GM19035 (cell line): ENCODE data around the gene FBXW11.
"Not testable (repeated sequence)": the region's sequence is repeated elsewhere in the genome, so short reads cannot be mapped to it uniquely, and the experiment has no call there.

Source experiments
- ATAC-seq: cut with Tn5 transposase; IDR thresholded peaks from one replicate; pipeline ENCODE4 v1.9.1; 2021; ENCODE audit not compliant: unreplicated experiment

Gene FBXW11

GRCh38 chr5:171986772-171987171 lies 19.7 kb downstream of the FBXW11 start:
- ATAC-seq, result no peak

DNA sequence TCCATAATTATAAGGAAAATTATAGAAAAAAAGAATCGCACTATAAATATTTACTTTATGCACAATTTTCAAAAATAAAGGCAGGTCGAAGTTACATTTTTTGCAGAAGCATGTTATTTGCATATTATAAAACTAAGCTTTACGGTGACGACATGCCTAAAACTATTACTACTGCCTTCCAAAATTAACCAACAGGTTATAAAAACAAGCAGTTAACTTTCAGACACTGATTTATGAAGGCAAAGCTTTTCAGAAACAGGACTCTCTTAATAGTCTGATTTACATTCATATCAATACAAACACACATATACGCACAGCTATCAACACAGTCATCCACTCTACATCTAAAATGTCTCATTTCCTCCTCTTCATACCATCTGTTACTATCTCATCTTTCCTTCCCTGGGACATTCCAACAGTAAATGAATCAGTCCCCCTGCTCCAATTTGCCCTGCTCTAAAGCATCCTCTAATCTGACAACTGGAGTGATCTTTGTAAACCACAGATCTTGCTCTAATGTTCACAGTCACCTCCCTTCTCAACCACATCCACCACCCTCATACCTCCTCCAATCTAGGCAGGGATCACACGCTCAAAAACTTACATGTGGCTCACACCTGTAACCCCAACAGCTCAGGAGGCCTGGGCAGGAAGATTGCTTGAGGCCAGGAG lies 21.6 kb downstream of the FBXW11 start:
- ATAC-seq, result no peak

- ATAC-seq, result no peak
These were observed 24.6 kb downstream of the FBXW11 start for GRCh38 chr5:171981847-171982246.

DNA sequence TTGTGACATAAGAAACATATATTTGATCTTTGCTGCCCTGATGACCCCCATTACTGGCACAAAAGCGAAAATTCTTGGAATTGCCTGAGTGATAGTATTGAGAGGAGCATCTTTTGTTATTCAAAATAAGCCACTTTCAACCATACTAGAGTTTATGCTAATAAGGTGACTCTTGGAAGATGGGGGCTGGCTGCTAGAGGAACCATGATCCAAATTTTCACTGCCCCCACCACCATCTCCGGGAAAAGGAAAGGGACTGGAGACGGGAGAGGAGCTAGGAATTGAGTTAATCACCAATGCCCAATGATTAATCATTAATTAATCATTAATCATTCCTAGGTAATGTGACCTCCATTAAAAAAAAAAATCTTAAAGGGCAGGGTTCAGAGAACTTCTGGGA lies 25.6 kb downstream of the FBXW11 start:
- no peak for ATAC-seq

DNA sequence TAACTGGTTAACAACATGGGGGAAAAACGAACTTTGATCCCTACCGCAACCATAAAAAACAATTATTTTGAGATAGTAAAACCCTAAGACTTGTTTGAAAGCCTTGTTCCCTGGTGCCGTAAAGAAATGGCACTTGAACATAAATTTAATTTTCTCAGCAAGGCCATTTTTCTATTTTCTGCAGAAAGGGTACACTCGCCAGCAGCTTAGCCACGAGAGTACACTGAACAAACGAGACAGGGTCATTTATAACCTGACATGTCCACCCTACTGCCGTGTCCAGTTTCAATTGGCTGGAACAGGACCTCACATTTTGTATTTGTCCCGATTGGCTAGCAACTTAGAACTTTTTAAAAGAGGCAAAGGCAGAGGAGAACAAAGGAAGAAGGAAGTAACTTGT lies 26.8 kb downstream of the FBXW11 start:
- ATAC-seq, result no peak

- no peak for ATAC-seq
These were observed 27.9 kb downstream of the FBXW11 start for GRCh38 chr5:171978519-171978918.

DNA sequence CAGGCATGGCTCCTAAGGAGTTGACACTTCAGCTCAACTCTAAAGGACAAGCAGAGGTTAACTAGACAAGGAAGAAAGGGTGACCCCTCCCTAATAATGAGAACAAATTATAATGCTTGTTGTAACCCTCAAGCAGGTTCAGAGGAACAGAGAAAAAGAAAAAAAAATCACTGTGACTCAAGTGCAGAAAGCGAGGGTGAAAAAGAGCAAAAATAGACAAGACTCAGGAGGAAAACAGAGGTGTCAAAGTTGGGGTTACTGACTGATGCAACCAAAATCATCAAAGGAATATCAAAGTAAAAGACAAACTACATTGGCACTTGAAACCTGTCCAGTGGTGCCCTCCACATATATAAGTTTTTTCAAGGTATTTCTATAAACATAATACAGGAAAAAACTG lies 28.4 kb downstream of the FBXW11 start:
- ATAC-seq, result no peak

- ATAC-seq, result not testable (repeated sequence)
These were observed 29.0 kb downstream of the FBXW11 start for GRCh38 chr5:171977244-171977950.

DNA sequence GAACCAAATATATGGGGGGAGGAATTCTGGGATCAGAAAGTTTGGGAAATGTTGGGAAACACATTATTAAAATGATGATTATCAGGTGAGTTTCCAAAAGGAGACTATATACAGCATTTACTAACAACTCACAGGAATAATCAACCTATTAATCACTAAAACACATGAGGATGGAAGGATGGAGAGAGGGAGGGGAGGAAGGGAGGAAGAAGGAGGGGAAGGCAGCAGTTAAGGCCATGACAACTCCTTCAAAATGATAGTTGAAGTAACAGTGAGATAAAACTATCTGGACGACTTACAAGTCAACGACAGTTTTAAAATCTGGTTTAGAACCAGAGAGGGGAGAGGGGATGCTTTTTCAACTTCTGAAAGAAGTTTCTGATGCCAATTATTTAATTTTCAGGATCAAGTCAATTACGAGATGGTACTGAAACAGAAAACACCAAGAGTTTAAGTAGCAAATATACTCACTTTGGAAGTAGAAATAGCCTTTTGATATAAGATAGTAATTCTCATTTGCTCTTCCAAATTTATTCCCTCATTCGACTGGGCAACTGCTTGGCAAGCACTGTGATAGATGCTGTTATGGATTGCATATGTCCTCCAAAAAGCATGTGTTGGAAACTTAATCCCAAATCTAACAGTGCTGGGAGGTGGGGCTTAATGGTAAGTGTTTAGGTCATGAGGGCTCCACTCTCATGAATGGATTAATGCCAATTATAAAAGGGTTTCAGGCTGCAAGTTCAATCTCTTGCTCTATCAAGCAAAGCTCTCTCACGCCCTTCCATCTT lies 30.4 kb downstream of the FBXW11 start:
- no peak for ATAC-seq

- ATAC-seq, result no peak
These were observed 31.1 kb downstream of the FBXW11 start for GRCh38 chr5:171975262-171975876.

- no peak for ATAC-seq
These were observed 35.6 kb downstream of the FBXW11 start for GRCh38 chr5:171970826-171971225.

DNA sequence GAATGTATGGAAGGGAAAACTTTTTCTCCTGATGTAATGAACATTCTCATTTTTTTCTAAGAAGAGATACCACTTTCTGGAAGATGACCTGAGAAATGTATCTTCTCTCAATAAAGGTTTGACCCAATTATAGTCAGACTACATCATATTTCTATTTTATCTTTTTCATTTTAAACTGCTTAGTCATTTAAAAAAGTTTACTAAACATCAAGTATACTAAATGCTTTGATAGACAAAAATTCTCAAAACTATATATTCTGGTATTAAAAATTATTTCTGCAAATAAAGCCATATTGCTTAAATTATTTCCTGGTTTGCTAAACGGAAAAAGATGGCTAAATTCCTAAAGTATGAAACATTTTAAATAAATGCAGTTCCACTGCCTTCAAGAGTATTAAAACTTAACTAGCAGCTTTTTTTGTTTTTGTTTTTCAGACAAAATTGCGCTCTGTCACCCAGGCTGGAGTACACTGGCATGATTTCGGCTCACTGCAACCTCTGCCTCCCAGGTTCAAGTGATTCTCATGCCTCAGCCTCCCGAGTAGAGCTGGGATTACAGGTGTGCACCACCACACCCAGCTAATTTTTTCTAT lies 37.1 kb downstream of the FBXW11 start:
- no peak for ATAC-seq

DNA sequence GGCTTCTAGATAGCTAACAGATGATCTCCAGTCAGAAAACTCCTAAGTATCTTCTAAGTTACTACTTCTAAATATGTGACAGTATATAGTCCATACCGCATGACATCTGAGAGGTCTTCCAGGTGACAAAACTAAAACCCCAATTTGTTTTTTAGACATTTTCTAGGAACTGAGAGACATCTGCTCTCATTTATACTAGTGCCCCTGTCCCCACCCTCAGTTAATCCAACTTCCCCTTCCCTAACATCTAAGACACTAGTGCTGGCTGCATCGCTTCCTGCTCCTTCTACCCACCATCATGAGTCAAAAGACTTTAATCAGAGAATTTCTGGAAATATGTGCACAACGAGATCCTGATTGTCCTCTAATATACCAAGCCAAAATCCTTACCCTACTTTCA lies 37.9 kb downstream of the FBXW11 start:
- ATAC-seq, result no peak

GRCh38 chr5:171966964-171967363 lies 39.5 kb downstream of the FBXW11 start:
- ATAC-seq, result no peak

GRCh38 chr5:171966270-171966669 lies 40.2 kb downstream of the FBXW11 start:
- ATAC-seq, result no peak

DNA sequence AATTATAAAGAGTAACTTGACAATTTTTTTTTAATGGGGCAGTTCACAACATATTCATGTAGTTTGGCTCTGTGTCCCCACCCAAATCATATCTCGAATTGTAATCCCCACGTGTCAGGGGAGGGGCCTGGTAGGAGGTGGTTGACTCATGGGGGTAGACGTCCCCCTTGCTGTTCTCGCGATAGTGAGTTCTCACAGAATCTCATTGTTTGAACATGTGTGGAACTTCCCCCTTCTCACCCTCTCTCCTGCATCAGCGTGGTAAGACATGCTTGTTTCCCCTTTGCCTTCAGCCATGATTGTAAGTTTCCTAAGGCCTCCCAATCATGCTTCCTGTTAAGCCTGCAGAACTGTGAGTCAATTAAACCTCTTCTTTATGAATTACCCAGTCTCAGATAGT lies 40.7 kb downstream of the FBXW11 start:
- no peak for ATAC-seq

GRCh38 chr5:171963416-171963815 lies 43.0 kb downstream of the FBXW11 start:
- no peak for ATAC-seq

- ATAC-seq, result peak; percentile 57
These were observed 45.3 kb downstream of the FBXW11 start for GRCh38 chr5:171961117-171961516.

DNA sequence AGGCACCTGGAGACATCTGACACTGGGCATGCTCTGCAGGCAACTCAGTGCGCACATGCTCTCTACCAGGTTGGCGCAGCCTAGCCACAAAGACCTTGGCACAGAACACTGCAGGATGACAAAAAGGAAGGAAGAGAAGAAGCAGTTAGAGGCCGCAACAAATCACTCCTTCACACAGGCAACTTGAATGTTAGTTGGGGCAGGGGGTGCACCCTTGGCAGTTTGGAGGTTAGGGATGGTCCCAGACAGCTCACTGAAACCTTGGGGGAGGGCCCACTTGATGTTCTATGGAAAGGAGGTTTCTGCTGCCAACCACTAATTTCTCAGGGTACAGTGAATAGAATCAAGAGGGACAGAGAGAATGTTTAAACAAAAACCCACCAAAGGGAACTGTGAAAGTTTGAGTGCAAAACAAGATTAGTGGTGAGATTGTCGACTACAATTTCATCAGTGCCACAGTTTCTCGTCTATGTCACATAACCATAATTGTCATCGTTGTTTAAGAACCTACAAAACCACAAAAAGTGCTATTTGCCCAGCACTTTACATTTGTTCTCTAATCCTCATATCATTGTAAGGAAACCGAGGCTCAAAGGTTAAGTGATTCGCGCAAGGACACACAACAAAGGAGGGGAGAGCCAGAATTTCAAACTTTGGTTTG lies 48.7 kb downstream of the FBXW11 start:
- no peak for ATAC-seq

DNA sequence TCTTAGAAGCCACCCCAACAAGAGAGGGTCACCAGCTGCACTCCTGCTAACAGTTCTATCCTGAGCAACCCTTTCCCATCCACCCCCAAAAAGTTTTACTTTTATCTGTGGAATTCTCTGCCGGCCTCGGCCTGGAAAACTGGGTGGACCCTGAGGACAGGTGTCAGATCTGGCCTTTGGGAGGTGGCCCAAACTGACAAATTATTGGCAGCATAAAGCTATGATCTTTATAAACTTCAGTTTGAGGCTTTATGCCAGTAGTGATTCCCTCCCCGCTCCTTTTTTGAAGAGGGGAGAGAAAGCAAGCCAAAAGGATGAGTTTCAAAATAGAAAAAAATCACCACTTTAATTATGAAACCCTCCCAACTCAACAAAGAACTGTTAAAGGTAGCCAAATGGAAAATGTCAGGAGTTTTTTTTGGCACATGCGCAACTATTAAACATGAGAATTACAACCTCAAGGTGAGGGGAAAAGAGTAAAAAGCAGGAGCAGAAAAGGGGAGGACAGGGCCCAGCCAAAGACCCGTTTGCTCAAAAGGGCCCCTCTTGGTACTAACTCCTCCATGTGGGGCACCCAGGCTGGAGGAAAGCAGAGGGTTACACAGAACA lies 49.4 kb downstream of the FBXW11 start:
- ATAC-seq, result no peak
